Endothelial cell of umbilical vein (primary cell): Measurements from ENCODE around the gene ZC2HC1B. TPM values are rescaled to one million over a fixed set of nuclear protein-coding genes. Genes with fewer than 3 reads are reported as not detected.

Experiments used
- BruUV-seq: library from RNA; stranded (reverse); fragments of 400-500 nt; replicated peaks from 2 replicates; lab custom pipeline; 2021; lab: Mats Ljungman, UMichigan
- CTCF ChIA-PET: fragments of 300-600, 350-600 bp; sonication (Branson Sonifier 250); formaldehyde crosslinking; loops from one replicate; lab custom pipeline; 2021; ENCODE audit warnings: antibody characterized with exemption, inconsistent platforms; lab: Charles Lee
- POLR2A ChIA-PET: fragments of 300-600, 350-600 bp; sonication (Branson Sonifier 250); formaldehyde crosslinking; loops from one replicate; lab custom pipeline; 2021; ENCODE audit warnings: antibody characterized with exemption, inconsistent platforms; lab: Charles Lee
- DNase-seq: peaks from one replicate; pipeline ENCODE4 v3.0.0-alpha.2; 2011; ENCODE audit warnings: low read depth, low spot score
- FAIRE-seq: peaks from 2 replicates; lab custom pipeline; 2011; peaks lifted over from hg19 to GRCh38; lab: Jason Lieb, UNC
- H2AFZ ChIP-seq: 2 replicates; pipeline ENCODE4 v1.6.0; 2012; ENCODE audit warnings: low read depth, low read length, control low read depth, inconsistent platforms
- H3K27ac ChIP-seq: 2 replicates; pipeline ENCODE4 v1.5.1; 2011; ENCODE audit warnings: low read depth, mild to moderate bottlenecking, control low read depth, low read length, moderate library complexity; ENCODE audit not compliant: insufficient read depth
- H3K27me3 ChIP-seq, 2 experiments: 2 replicates each; pipeline versions ENCODE4 v1.6.0 to v1.6.1; 2011; ENCODE audit warnings: low read length in 2 of 2, mixed read lengths in 1 of 2; ENCODE audit not compliant: control insufficient read depth in 2 of 2, insufficient read depth in 2 of 2
- H3K36me3 ChIP-seq, 2 experiments: 2 replicates in 1 of 2; 3 replicates in 1 of 2; pipeline ENCODE4 v1.5.1; 2011; ENCODE audit warnings: low read length in 2 of 2, mild to moderate bottlenecking in 1 of 2, moderate library complexity in 1 of 2; ENCODE audit not compliant: control insufficient read depth in 2 of 2, insufficient read depth in 2 of 2; ENCODE audit errors: extremely low read depth in 1 of 2
- H3K4me1 ChIP-seq: 3 replicates; pipeline ENCODE4 v1.5.1; 2011; ENCODE audit warnings: mild to moderate bottlenecking, low read length; ENCODE audit not compliant: control insufficient read depth, insufficient read depth; ENCODE audit errors: extremely low read depth
- H3K4me2 ChIP-seq: 2 replicates; pipeline ENCODE4 v1.6.1; 2011; ENCODE audit warnings: low read length, control low read depth, mixed read lengths; ENCODE audit not compliant: insufficient read depth
- H3K4me3 ChIP-seq, 3 experiments: fragments of 200-600 bp in 1 of 3; sonication (generic), shearing (Covaris generic) in 1 of 3; replicated peaks in 1 of 3; 2 replicates each; pipeline ENCODE4 v1.5.1; 2011 to 2016; ENCODE audit warnings: control low read depth in 3 of 3, low read length in 3 of 3, mild to moderate bottlenecking in 2 of 3, inconsistent platforms in 1 of 3, low read depth in 1 of 3, moderate library complexity in 1 of 3; ENCODE audit not compliant: insufficient read depth in 1 of 3
- H3K79me2 ChIP-seq: 2 replicates; pipeline ENCODE4 v1.6.0; 2012; ENCODE audit warnings: low read length, inconsistent platforms; ENCODE audit not compliant: control insufficient read depth, insufficient read depth
- H3K9ac ChIP-seq: replicated peaks from 2 replicates; pipeline ENCODE3; 2011; ENCODE audit warnings: low read length, control low read depth; ENCODE audit not compliant: insufficient read depth; ENCODE audit errors: extremely low read depth
- H3K9me1 ChIP-seq: replicated peaks from 3 replicates; pipeline ENCODE4 v1.6.0; 2011; ENCODE audit warnings: mild to moderate bottlenecking, low read length; ENCODE audit not compliant: control insufficient read depth, insufficient read depth; ENCODE audit errors: extremely low read depth
- H3K9me3 ChIP-seq: replicated peaks from 2 replicates; pipeline ENCODE4 v1.5.1; 2012; ENCODE audit warnings: low read length, inconsistent platforms; ENCODE audit not compliant: control insufficient read depth, insufficient read depth
- H4K20me1 ChIP-seq: replicated peaks from 2 replicates; pipeline ENCODE3; 2011; ENCODE audit warnings: mild to moderate bottlenecking, low read length; ENCODE audit not compliant: control insufficient read depth, insufficient read depth; ENCODE audit errors: extremely low read depth
- EZH2 ChIP-seq: IDR thresholded peaks from 2 replicates; pipeline ENCODE4 v1.6.1; 2012; ENCODE audit warnings: borderline replicate concordance, low read depth, mild to moderate bottlenecking, moderate library complexity, low read length, inconsistent platforms; ENCODE audit not compliant: severe bottlenecking
- FOS ChIP-seq: IDR thresholded peaks from 2 replicates; pipeline ENCODE4 v1.6.1; 2011; ENCODE audit warnings: mild to moderate bottlenecking, low read length, moderate library complexity, borderline replicate concordance; ENCODE audit not compliant: insufficient read depth
- GATA2 ChIP-seq: IDR thresholded peaks from 2 replicates; pipeline ENCODE4 v1.7.0; 2011; ENCODE audit warnings: low read depth, mild to moderate bottlenecking, moderate library complexity, mixed read lengths, low read length; ENCODE audit not compliant: insufficient read length, insufficient read depth
- JUN ChIP-seq: IDR thresholded peaks from 2 replicates; pipeline ENCODE4 v1.6.1; 2011; ENCODE audit warnings: borderline replicate concordance, low read depth; ENCODE audit not compliant: insufficient read length, insufficient read depth
- MYC ChIP-seq: IDR thresholded peaks from one replicate; pipeline ENCODE4 v1.6.1; 2011; ENCODE audit warnings: mild to moderate bottlenecking, low read depth, low read length
- POLR2A ChIP-seq: IDR thresholded peaks from 2 replicates; pipeline ENCODE4 v1.6.1; 2012; ENCODE audit warnings: low read depth, mild to moderate bottlenecking, control low read depth, low read length
- POLR2AphosphoS5 ChIP-seq: IDR thresholded peaks from 2 replicates; pipeline ENCODE4 v1.6.1; 2012; ENCODE audit warnings: low read depth, mild to moderate bottlenecking, control low read depth, low read length, moderate library complexity; ENCODE audit not compliant: insufficient read depth
- dilution Hi-C: fragments of 300-500 bp; cut with MboI; formaldehyde crosslinking; loops from one replicate; pipeline ENCODE4 v1.15.0; 2019; ENCODE audit warnings: low sequenced_read_pairs; ENCODE audit not compliant: extremely low pct_ligation_motif_present
- intact Hi-C: fragments of 100-400 bp; cut with micrococcal nuclease; formaldehyde crosslinking; loops from one replicate; pipeline ENCODE4 v1.10.0; 2022
- polyA plus RNA-seq, 4 experiments: library from polyadenylated mRNA; depleted of rRNA in 3 of 4; stranded (reverse) in 3 of 4; unstranded in 1 of 4; fragments of >200 nt; gene quantifications; 2 replicates each; pipeline versions ENCODE4 v1.2.1 to v1.2.3, GENCODE V29; 2011 to 2012; ENCODE audit warnings: missing spikeins in 1 of 4
- total RNA-seq: library from RNA; stranded (reverse); gene quantifications from 2 replicates; pipeline ENCODE4 v1.2.3, GENCODE V29; 2021
- TF ChIP-seq, protein P1 (sequence below), 2 donors: IDR thresholded peaks; 1 replicate in 1 of 2; 2 replicates in 1 of 2; pipeline ENCODE4 v1.5.1; 2011; ENCODE audit warnings: low read length in 2 of 2, mild to moderate bottlenecking in 2 of 2, moderate library complexity in 2 of 2, control low read depth in 1 of 2, inconsistent platforms in 1 of 2, low read depth in 1 of 2; ENCODE audit not compliant: insufficient read depth in 1 of 2; ENCODE audit errors: extremely low read depth in 1 of 2
- TF ChIP-seq, protein P2 (sequence below): IDR thresholded peaks from 2 replicates; pipeline ENCODE4 v1.6.1; 2011; ENCODE audit not compliant: insufficient read depth, insufficient read length

Gene ZC2HC1B
- total and polyA plus RNA-seq, 2 donors (not counting 3 experiments of a cell fraction or from before 2014, with no cell fraction given), result not detected

DNA sequence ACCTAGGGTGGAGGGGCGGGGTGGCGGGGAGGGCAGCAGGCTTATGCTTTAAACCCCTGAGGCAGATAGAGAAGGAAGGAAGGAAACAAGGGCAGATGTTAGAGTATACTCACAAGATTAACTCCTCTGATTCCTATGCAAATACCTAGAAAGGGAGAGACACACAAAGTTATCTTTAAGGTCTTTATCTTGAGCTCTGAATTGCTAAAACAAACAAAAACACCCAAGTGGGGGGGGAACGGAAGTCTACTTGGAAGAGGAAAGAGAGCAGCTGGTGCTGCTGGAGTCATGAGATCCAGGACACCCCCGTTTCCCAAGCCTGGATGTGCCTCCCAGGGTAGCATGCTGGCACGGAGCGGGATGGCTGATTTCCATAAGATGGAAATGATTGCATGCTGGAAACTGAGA is 100.4 kb downstream of the ZC2HC1B start:
- TF ChIP-seq POLR2A, result no peak
- TF ChIP-seq, protein P1, sequence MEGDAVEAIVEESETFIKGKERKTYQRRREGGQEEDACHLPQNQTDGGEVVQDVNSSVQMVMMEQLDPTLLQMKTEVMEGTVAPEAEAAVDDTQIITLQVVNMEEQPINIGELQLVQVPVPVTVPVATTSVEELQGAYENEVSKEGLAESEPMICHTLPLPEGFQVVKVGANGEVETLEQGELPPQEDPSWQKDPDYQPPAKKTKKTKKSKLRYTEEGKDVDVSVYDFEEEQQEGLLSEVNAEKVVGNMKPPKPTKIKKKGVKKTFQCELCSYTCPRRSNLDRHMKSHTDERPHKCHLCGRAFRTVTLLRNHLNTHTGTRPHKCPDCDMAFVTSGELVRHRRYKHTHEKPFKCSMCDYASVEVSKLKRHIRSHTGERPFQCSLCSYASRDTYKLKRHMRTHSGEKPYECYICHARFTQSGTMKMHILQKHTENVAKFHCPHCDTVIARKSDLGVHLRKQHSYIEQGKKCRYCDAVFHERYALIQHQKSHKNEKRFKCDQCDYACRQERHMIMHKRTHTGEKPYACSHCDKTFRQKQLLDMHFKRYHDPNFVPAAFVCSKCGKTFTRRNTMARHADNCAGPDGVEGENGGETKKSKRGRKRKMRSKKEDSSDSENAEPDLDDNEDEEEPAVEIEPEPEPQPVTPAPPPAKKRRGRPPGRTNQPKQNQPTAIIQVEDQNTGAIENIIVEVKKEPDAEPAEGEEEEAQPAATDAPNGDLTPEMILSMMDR (IDR thresholded peaks at IDR 0.05; ENCODE audit: extremely low read depth in 1 of 2, insufficient read depth in 1 of 2, low read depth in 1 of 2, low read length in 2 of 2), result no peak
- no peak for TF ChIP-seq POLR2AphosphoS5
- TF ChIP-seq GATA2, result no peak
- TF ChIP-seq EZH2, result no peak
- TF ChIP-seq MYC, result no peak
- TF ChIP-seq FOS, result no peak
- no peak for TF ChIP-seq JUN
- TF ChIP-seq, protein P2, sequence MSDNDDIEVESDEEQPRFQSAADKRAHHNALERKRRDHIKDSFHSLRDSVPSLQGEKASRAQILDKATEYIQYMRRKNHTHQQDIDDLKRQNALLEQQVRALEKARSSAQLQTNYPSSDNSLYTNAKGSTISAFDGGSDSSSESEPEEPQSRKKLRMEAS, result no peak
- Histone ChIP-seq H3K4me3 (no peak overlapping the region), H2AFZ (no peak overlapping the region), H3K27me3 (peaks cover 4 to 28% of the 10 kb centered on the region in 2 experiments), H4K20me1 (no peaks in the 10 kb centered on the region), H3K36me3 (no peaks in the 10 kb centered on the region), H3K9ac (no peak overlapping the region), H3K27ac (no peak overlapping the region), H3K9me1 (no peaks in the 10 kb centered on the region), H3K4me1 (no peaks in the 10 kb centered on the region), H3K9me3 (no peaks in the 10 kb centered on the region), H3K4me2 (no peak overlapping the region), H3K79me2 (no peaks in the 10 kb centered on the region)
- intact Hi-C loops (no loop called here), dilution Hi-C loops (no loop called here)
- FAIRE-seq, result no peak
- POLR2A ChIA-PET, result no interaction called here
- CTCF ChIA-PET, result interaction anchor here (4.1 kb wide), 1 partner anchor 389 kb away, joined by 42 read pairs; no protein-coding TSS in a partner anchor
- BruUV-seq, result no TSS peak
- DNase-seq, result no peak
